Stimulated activated CD4-positive, alpha-beta T cell treated with anti-CD3 and anti-CD28 coated beads, Interleukin-4, amount 100 ng/mL, for 48 hours (primary cell): ENCODE measurements around the gene OVCA2.

Source experiments
- DNase-seq, 2 donors: peaks; one replicate each; pipeline ENCODE4 v3.0.0-alpha.2; 2020; ENCODE audit warnings: low read depth in 2 of 2

The OVCA2 gene

DNA sequence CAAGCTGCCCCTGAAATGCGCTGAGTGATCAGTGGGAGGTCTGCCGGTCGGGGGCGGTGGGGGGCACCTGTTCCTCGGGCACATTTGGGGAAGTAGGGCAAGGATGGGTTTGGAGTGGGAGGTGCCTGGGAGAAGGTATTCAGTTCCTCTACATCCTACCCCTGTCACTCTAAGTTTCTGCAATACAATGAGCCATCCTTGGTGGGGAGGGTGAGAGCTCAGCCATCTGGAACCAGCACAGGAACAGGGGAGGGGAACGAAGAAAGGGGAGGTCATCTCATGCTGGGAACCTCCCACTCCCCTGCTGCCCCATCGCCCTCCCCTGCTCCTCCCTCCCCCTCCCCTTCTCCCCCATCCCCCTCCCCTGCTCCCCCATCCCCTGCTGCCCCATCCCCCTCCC, 7.7 kb upstream of the OVCA2 start:
- no peak for DNase-seq

DNA sequence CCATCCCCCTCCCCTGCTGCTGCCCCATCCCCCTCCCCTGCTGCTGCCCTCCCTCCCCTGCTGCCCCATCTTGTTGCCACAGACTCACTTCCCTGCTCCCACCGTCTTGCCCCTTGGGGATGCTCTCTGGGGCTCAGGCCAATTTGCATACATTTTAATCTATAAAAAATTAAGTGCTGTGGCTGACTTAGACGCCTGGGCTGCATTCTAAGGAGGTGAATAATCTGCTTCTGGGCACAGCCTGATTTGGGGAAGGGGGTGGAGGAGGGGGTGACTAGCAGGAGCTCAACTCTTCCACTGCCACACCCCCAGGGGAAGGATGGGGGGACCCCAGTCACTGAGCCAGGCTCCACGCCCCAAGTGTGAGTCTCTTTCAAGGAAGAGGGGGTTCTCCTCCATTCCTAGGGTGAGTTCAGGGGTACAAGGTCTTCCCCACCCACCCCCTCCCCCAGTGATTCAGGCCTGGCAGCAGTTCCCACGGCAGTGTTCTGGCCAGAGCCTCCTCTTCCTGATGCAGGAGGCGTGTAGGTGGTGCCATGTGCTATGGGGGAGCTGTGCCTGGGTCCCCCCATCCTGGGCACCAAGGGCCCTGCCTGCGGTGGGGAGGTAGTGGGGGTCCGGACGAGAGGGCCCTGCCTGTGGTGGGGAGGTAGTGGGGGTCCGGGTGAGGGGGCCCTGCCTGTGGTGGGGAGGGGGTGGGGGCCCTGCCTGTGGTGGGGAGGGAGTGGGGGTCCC, 6.8 kb upstream of the OVCA2 start:
- DNase-seq = no peak

DNA sequence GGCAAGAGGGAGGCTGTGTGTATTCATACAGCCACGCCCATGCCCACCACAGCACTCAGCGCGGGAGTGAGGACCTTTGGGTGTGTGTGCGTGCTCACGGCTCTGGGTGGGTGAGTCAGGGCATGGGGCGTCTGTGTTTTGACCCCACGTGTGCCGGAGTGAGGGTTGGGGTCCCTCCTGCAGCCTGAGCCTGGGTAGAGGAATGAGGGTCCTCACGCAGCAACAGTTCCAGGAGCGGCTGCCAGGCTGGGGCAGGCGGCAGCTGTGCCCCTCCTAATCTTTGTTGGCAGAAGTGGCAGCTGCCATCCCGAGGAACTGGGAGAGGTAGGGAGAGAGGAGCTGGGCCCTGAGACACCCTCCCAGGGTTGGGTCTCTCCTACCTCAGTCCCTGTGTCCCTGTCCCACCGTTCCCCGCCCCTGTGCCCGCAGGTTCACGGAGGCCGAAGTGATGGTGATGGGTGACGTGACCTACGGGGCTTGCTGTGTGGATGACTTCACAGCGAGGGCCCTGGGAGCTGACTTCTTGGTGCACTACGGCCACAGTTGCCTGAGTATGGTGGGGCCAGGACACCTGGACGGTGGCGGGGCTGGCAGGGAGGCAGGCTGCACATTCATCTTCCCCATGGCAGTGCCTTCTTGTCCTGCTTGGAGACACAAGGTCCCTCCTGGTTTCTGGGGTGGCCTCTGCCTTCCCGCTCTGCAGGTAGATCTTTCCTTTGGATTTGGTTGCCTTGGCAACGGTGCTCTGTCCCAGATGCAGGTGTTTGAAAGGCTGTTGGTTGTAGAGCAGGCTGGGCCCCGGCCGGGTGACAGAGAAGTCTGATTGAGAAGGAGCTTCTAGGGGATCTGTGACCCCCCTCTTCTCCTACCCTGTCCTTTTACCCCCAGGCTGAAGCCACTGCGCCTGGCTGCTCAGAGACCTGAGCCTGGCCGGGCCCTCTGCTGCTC, 6.0 kb upstream of the OVCA2 start:
- no peak for DNase-seq

DNA sequence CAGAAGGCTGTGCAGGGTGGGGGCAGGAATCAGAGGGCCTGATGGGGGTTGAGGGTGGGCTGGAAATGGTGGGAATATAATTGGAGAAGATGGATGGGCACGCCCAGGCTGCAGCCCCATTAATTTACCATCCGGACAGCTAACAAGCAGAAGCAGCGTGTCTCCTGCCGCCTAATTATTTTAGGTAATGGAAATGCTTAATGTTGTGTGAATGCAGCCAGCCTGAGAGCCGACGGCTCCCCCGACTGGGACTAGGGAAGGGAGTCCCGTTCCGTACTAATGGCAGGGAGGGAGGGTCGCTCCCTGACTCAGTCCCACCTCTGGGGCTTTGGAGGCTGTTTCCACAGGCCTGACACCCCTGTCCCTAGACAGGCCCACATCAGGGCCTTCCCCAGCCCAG, 4.7 kb upstream of the OVCA2 start:
- DNase-seq = no peak

DNA sequence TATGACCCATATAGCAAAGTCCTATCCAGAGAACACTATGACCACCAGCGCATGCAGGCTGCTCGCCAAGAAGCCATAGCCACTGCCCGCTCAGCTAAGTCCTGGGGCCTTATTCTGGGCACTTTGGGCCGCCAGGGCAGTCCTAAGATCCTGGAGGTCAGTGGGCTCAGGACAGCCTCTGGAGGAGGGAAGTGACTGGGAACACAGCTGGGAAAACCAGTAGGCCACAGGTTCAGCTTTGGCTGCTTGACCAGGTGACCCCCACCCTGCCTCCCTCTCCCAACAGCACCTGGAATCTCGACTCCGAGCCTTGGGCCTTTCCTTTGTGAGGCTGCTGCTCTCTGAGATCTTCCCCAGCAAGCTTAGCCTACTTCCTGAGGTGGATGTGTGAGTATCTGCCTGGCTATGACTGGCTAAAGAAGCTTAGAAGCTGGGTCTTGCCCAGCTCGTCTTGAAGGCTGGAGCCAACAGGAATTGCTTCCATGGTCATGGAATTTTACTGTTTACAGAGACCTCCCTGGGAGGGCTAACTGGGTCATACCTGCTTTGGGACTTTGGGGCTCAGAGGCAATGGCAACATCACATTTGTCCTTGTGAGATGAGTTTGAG, 1.5 kb upstream of the OVCA2 start:
- DNase-seq = no peak

DNA sequence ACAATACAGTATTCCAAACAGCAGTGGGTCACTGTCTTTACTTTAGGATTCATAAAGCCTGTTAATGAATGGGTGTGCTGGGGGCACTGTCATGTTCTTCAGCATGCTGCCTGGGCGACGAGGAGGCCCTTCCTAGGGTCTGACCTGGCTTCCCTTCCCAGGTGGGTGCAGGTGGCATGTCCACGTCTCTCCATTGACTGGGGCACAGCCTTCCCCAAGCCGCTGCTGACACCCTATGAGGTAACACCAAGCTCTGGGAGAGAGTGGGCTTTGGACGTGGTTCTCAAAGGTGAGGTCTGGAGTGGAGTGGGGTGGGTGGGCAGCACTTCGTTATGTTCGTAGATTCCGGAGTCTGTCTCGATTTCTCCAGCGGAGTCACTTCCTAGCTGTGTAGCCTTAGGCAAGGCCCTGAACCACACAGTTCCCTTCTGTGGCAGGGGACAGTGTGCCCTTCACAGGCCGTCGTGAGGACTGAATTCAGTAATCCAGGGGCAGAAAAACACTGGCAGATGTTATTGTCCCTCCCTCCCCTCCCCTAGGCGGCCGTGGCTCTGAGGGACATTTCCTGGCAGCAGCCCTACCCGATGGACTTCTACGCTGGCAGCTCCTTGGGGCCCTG, 771 bp upstream of the OVCA2 start:
- no peak for DNase-seq

DNA sequence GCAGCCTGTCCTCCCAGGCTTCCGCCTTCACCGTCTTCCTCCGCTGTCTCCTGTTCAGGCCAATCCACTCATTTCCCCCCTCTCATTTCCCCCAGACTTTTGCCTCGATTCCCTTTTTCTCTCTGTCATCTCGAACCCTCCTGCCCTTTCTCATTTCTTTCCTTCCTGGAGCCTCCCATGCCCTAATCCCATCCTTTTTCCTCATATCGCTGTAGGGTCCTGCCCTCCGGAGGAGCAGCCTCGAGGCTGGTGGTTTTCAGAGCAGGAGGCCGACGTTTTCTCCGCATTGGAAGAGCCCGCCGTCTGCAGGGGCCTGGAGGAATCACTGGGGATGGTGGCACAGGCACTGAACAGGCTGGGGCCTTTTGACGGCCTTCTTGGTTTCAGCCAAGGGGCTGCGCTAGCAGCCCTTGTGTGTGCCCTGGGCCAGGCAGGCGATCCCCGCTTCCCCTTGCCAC, 597 bp downstream of the OVCA2 start:
- DNase-seq = no peak

DNA sequence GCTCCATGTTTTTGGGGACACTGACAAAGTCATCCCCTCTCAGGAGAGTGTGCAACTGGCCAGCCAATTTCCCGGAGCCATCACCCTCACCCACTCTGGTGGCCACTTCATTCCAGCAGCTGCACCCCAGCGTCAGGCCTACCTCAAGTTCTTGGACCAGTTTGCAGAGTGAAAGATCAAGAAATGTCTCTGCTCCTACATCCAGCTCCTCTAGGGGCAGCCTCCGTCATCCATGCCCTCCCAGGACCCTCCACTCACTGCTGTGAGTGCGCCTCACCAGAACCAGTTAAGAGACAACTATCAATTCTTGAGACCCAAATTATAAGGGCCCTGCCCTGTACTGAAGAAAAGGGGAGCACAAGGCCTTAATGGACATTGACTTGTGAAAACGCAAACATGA, 1.1 kb downstream of the OVCA2 start:
- no peak for DNase-seq

DNA sequence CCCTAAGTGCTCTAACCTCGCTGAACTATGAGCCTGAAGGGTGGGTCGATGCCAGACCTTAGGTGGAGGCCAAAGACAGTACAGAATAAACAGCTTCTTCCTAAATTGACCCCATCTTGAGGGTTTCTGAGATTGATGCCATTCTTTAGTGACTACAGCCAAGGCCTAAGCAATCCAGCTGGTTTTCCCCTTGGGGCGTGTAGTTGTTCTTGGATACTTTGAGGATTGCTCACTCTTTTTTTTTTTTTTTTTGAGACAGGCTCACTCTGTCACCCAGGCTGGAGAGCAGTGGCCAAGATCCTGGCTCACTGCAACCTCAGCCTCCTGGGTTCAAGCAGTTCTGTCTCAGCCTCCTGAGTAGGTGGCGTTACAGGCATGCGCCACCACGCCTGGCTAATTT, 2.0 kb downstream of the OVCA2 start:
- DNase-seq = no peak

DNA sequence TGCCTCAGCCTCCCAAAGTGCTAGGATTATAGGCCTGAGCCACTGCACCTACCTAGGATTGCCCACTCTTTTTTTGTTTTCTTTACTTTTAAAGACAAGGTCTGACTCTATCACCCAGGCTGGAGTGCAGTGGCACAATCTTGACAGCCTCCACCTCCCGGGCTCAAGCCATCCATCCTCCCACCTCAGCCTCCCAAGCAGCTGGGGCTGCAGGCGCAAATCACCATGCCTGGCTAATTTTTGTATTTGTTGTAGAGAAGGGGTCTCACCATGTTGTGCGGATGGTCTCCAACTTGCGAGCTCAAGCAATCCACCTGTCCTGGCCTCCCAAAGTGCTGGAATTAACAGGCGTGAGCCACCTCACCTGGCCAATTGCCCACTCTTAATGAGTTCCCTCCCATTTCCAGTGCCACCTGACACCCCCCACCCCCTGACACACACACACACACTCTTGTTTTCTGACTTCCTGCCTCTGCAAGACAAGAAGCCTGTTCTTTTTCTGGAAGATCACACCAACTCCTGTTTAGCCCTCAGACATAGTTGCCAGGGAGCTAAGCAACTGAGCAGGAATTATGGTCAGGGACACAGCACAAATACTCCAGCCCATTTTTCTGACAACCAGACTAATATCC, 2.6 kb downstream of the OVCA2 start:
- DNase-seq = no peak

DNA sequence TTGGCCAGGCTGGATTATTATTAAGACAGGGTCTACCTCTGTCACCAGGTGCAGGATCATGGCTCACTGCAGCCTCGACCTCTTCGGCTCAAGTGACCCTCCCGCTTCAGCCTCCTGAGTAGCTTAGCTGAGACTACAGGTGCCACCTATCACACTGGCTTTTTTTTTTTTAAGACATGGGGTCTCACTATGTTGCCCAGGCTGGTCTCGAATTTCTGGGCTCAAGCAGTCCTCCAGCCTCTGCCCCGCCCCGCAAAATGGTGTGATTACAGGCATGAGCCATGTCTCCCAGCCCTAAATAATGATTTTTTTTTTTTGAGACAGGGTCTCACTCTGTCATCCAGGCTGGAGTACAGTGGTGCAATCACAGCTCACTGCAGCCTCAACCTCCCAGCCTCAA, 5.8 kb downstream of the OVCA2 start:
- DNase-seq = no peak

DNA sequence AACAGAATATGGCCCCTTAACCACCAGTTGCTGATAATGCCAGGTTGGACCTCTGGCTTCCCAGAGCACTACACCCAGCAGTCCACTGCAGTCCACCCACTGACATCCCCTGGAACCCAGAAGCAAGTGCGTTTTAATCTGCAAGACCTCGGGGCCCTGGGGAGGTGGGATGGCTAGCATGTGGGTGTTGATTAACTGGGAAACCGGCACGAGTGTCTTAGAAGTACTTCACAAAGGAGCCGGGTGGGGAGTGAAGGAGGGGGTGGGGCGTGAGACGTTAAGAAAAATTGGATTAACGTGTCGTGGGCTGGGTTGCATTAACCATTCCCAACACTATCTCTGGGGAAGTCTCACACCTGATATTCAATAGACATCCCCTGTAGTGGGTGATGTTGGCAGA, 7.0 kb downstream of the OVCA2 start:
- DNase-seq = no peak

DNA sequence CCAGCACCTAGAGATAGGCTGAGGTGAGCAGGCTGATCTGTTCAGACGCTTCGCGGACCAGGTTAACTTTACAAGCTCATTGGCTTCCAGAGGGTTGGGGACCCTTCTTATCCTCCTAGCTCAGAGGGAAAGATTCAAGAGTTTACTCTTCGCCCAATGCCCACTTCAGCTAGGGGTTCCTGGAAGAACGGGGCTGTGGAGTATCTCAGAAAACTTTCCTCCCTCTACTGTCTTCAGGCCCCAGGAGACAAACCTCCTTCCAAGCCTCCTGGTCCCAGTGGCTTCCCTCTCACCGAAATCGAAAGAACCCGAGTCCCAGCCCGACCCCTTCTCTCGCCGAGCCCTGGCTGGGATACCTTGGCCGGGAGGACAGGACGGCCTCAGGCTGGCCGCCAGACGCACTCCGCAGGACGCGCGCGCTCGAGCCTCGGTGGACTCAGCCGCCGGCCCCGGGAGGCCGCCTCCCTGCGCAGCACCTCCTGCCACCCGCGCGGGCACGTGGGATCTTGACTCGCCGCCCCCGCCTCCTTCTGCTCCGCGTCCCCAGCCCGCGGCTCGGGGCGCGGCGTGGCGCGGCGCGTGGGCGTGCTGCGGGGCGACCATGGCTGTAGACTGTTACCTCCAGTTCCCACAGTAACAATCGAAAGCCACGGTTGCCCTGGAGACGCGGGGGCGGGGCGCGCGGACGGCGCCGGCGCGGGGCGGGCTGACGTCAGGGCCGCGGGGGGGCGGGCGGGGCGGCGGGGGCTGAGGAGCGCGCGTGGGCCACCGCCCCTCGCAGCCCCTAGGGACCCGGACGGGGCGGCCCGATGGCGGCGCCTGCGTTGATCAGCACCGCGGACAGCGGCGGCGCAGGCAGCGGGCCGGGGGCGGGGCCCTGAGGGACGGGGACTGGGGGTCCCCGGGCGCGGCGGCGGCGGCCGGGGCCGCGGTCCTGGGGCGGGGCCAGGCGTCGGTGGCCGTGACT, 7.8 kb downstream of the OVCA2 start:
- DNase-seq = peak; percentile 83 to 84

DNA sequence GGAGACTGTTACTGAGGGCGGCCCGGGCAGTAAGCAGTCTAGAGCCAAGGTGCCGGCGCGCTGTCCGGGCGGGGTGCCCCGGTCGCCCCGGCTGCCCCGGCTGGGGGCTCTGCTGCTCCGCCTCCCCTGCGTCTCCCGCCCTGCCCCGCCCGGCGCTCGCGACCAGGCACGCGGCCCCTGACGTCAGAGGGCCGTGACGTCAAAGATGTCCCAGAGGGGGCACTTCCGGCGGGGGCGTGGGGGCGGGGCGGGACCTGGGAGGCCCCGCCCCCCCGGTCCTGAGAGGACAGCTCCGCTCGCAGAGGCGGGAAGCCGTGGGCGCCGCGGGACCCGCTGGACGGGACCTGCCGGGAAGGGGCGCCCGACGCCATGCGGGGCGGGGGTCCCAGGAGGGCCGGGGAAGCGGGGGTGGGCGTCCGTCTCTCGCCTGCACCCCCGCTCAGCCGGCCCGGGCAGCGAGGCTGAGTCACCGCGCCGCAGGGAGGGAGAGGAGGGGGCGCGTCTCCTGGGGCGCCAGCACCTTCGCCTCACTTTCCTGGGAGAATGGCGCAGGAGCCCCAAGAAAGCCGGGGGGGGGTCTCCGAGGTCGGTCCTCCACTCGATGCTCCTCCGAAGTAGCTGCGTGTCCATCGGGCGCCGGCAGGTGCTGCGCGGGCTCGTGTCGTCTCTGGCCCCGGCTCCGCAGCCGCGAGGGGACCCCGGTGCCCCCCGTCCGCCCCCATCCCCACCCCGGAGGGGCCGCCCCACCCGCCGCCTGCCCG, 8.7 kb downstream of the OVCA2 start:
- peak in 1 of 2 donors; percentile 67 for DNase-seq

DNA sequence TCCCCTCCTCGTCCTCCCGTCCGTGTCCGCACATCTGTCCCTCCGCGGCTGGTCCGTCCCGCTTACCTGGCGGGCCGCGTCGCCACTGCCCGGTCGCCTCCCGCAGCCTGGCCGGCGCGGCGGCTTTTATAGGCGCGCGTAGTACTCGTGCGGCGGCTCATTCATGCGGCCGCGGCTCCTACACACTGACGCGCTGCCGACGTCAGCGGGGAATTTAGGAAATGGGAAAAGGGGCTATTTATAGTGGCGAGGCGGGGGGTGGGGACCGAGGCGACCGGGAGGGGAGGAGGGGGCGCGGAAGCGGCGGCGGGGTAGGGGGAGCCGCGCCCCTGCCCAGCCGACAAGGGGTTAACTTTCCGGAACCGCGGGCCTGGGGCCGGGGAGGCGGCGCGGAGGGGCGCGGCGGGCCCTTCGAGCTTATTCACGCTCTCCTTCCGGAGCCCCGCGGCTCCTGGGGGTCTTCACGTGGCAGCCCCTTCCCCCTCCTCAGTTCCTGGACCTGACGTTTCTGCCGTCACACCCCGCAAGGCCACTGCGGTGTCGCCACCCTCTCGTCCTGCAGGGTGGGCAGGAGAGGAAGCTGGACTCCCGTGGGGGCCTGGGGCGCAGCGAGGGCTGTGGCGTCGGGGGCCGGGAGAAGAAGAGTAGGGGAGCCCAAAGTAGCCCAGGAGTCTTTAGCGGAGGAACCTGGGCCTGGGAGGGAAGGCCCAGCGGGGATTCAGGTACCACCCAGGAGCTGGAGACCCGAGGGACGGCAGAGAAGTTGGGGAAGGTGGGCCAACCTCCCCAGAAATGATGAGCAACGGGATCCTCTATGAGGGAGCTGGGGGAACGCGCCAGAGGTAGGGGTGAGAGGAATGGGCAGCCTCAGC, 9.5 kb downstream of the OVCA2 start:
- DNase-seq = no peak

DNA sequence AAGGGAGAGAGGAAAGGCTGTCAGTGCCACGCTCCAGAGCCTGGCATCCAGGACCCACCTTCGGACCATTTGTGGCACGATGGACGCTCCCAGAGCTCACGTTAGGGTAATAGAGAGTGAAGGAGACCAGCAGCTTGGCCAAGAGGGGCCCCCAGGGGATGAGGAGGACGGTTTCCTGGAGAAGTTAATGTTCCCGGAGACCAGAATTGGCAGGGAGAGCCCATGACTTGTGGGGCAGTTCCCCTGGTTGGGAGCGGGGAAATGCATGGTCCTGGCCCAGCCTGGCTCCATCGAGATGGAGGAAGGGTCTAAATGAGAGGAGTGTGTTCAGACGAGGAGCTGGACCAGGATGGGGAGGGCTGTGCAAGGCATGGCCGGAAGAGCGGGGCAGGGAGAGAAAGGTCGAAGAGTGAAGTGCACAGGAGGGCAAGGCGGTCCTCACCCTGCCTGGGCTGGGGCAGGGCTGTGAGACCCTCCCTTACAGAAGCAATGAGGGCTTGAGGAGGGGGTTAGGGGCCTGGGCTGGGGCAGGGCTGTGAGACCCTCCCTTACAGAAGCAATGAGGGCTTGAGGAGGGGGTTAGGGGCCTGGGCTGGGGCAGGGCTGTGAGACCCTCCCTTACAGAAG, 10.2 kb downstream of the OVCA2 start:
- no peak for DNase-seq

DNA sequence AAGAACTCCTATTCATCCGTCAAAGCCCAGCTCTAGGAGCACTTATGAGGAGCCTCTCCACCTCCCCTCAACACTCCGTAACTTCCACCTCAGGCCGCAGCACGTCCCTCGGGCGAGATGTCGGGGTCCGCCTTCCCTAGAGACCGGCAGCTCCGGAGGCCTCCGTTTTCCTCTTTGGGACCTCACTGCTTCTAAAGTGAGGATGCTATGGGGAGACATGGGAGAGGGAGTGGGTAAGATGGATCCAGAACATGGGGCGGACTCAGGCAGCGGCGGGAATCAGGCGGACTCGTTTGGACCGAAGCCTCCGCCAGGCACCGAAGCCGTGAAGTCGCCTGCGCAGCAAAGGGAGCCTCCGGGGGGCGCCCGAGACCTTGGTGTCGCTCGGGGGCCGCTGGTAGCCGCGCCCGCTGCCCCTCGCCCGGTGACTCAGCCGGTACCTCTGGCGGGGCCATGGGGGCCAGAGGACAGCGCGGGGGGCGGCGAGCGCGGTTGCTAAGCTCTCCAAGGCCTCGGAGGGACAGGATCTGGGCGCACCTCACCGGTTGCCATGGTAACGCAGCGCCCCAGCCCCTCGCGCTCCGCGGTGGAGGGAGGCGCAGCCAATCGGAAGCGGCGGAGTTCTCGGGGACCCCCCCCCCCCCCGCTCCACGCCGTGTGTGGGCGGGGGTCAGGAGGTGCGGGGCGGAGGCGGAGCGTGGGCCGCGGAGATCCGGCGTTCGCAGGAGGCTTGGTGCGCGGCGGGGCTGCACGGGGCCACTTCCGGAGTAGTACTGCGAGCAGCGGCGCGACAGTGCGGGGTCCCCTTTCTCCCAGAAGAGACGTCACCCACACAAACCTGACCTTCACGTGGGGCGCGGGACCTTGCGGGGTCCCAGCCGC, 11.8 kb downstream of the OVCA2 start:
- DNase-seq = peak; percentile 72 to 75

DNA sequence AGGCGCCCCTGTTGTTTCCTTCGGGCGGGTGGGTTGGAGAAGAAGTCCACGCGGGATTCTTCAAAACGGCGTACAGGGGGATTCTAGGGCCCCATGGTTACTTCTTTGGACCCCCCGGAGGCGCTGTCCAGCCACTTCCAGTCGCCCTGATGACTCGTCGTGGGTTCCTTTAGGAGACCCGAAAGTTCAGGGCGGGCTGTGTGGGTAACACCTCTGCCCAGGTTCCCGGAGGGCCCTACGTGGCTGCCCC, 12.4 kb downstream of the OVCA2 start:
- no peak for DNase-seq
